SK-N-SH treated with all-trans-retinoic acid at 6 μM for 48 hours (cell line): Measurements from ENCODE around the gene STRAP.

Experiments
- ATAC-seq: fragments of 200-7000 bp; cut with Tn5 transposase; 3 replicates; pipeline ENCODE4 v1.9.1; 2020; ENCODE audit warnings: mild to moderate bottlenecking, moderate library complexity
- ARNTL ChIP-seq: fragments of 450-650 bp; formaldehyde crosslinking; IDR thresholded peaks from 2 replicates; pipeline ENCODE4 v1.5.0; 2020; ENCODE audit warnings: low read depth, mild to moderate bottlenecking, moderate library complexity, borderline replicate concordance
- CSDC2 ChIP-seq: fragments of 250-450 bp; sonication (Bioruptor Pico); IDR thresholded peaks from 2 replicates; pipeline ENCODE4 v1.5.0; 2020; ENCODE audit warnings: mild to moderate bottlenecking, moderate library complexity
- ESRRG ChIP-seq: fragments of 250-450 bp; sonication (Bioruptor Pico); IDR thresholded peaks from 2 replicates; pipeline ENCODE4 v1.6.1; 2021; ENCODE audit warnings: mild to moderate bottlenecking
- ISL1 ChIP-seq: fragments of 250-450 bp; sonication (Bioruptor Pico); IDR thresholded peaks from 2 replicates; pipeline ENCODE4 v2.1.2; 2022; ENCODE audit warnings: mild to moderate bottlenecking, moderate library complexity
- OSR1 ChIP-seq: fragments of 250-450 bp; sonication (Bioruptor Pico); IDR thresholded peaks from 2 replicates; pipeline ENCODE4 v1.8.0; 2022; ENCODE audit warnings: moderate library complexity, mild to moderate bottlenecking, inconsistent platforms
- SNAI2 ChIP-seq: fragments of 250-450 bp; sonication (Bioruptor Pico); IDR thresholded peaks from 2 replicates; pipeline ENCODE4 v1.5.0; 2020; ENCODE audit warnings: mild to moderate bottlenecking, moderate library complexity
- TCF4 ChIP-seq: fragments of 250-450 bp; sonication (Bioruptor Pico); IDR thresholded peaks from 2 replicates; pipeline ENCODE4 v1.8.0; 2021; ENCODE audit warnings: mild to moderate bottlenecking, moderate library complexity, borderline replicate concordance
- ZC3H10 ChIP-seq: fragments of 250-450 bp; sonication (Bioruptor Pico); IDR thresholded peaks from 2 replicates; pipeline ENCODE4 v1.5.1; 2021; ENCODE audit warnings: mild to moderate bottlenecking, moderate library complexity
- ZNF565 ChIP-seq: fragments of 450-650 bp; formaldehyde crosslinking; conservative IDR thresholded peaks from 2 replicates; pipeline ENCODE4 v1.5.0; 2020; ENCODE audit warnings: low read depth, mild to moderate bottlenecking, moderate library complexity
- TF ChIP-seq, protein P1 (sequence below): fragments of 250-450 bp; sonication (Bioruptor Pico); IDR thresholded peaks from 2 replicates; pipeline ENCODE4 v1.5.1; 2020; ENCODE audit warnings: low read depth, mild to moderate bottlenecking, moderate library complexity
- TF ChIP-seq, protein P2 (sequence below): fragments of 250-450 bp; sonication (Bioruptor Pico); IDR thresholded peaks from 2 replicates; pipeline ENCODE4 v1.8.0; 2020; ENCODE audit warnings: mild to moderate bottlenecking, moderate library complexity, borderline replicate concordance
- TF ChIP-seq, protein P3 (sequence below): fragments of 250-450 bp; sonication (Bioruptor Pico); IDR thresholded peaks from 2 replicates; pipeline ENCODE4 v1.5.1; 2021; ENCODE audit warnings: mild to moderate bottlenecking, moderate library complexity
- TF ChIP-seq, protein P4 (sequence below): fragments of 250-450 bp; sonication (Bioruptor Pico); IDR thresholded peaks from 2 replicates; pipeline ENCODE4 v1.5.0; 2020; ENCODE audit warnings: mild to moderate bottlenecking, moderate library complexity

The STRAP gene

DNA sequence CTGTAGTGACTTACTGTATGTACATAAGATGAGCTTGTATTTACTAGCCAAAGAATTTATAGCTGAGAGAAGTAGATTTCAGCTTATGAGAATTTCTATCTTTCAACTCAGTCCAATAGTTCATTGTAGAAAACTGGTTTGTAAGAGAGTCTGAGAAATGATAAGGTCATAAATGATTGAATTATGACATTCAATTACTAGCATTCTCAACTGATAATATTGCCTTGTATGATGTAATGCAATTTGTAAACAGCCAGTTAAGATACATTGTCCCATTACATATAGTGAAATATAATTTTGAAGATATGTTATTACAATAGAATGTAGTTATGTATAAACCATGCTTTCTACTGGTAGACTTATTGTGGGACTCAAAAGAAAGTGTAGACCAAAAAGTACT is 42.5 kb upstream of the STRAP start:
- TF ChIP-seq, protein P1, sequence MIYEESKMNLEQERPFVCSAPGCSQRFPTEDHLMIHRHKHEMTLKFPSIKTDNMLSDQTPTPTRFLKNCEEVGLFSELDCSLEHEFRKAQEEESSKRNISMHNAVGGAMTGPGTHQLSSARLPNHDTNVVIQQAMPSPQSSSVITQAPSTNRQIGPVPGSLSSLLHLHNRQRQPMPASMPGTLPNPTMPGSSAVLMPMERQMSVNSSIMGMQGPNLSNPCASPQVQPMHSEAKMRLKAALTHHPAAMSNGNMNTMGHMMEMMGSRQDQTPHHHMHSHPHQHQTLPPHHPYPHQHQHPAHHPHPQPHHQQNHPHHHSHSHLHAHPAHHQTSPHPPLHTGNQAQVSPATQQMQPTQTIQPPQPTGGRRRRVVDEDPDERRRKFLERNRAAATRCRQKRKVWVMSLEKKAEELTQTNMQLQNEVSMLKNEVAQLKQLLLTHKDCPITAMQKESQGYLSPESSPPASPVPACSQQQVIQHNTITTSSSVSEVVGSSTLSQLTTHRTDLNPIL, result peak; percentile 70; the same call in 1 of the 2 replicates
- TF ChIP-seq ARNTL, result no peak
- TF ChIP-seq ESRRG, result no peak
- no peak for TF ChIP-seq OSR1 (CRISPR knock-in tag)
- TF ChIP-seq ISL1, result peak; percentile 78
- TF ChIP-seq CSDC2 (CRISPR knock-in tag), result no peak

DNA sequence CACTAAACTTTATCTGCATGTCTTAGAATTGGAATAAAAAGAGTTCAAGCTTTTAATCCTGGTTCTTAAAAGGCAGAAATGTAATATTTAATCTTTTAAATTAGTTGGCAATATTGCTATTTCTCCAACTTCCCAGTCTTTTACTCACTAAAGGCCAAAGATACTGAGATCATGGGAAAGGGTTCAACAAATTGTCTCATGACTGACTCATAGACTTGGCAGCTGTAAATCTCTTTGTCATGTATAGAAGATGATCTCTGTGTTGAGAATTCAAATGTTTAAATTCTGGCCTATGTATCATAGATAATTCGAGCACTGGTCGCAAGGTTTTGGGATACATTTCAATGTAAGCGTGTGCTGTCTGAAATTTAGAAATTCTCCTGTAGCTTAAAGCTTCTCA is 40.1 kb upstream of the STRAP start:
- TF ChIP-seq ISL1 (peak; percentile 51; the same call in 1 of the 2 replicates), TCF4 (no peak)
- TF ChIP-seq, protein P1, result peak; percentile 50; the same call in 1 of the 2 replicates
- peak; percentile 50; the same call in 1 of the 3 replicates for ATAC-seq

More for the DNA sequence above, 42.5 kb upstream of the STRAP start:
- no peak for ATAC-seq

DNA sequence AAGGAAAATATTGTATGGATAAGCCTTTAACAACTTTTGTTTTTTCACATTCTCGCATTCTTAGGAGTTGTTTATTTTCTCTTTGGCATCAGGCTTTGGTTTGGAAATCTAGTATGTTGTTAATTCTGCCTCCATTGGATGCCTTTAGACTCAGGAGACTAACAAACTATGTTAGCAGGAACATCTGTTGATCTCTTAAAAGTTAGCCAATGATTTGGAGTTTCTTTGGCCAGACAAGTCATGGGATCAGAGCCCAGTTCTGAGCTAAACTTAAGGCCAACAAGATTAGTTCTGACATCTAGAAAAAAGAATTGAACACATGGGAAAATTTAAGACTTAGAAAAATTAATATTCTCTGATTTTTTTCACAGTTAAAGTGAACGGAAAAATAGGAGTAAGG is 35.3 kb upstream of the STRAP start:
- TF ChIP-seq ZNF565 (CRISPR knock-in tag), result no peak
- TF ChIP-seq, protein P2, sequence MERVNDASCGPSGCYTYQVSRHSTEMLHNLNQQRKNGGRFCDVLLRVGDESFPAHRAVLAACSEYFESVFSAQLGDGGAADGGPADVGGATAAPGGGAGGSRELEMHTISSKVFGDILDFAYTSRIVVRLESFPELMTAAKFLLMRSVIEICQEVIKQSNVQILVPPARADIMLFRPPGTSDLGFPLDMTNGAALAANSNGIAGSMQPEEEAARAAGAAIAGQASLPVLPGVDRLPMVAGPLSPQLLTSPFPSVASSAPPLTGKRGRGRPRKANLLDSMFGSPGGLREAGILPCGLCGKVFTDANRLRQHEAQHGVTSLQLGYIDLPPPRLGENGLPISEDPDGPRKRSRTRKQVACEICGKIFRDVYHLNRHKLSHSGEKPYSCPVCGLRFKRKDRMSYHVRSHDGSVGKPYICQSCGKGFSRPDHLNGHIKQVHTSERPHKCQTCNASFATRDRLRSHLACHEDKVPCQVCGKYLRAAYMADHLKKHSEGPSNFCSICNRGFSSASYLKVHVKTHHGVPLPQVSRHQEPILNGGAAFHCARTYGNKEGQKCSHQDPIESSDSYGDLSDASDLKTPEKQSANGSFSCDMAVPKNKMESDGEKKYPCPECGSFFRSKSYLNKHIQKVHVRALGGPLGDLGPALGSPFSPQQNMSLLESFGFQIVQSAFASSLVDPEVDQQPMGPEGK (CRISPR knock-in tag), result no peak
- peak; percentile 80 for ATAC-seq

DNA sequence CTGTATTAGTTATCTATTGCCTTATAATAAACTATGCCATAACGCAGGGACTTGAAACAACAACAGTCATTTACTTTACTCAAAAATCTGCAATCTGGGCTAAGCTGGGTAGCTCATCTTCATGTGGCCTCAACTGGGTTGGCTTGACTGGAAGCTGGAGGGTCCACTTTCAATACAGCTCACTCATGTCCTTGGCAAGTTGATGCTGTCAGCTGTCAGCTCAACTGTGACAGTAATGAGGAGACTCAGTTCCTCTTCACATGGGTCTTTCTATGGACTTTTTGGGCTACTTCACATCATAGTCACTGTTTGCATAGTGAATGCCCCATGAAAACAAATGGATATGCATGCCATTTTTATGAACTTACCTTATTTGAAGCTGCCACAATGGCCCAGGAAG is 33.6 kb upstream of the STRAP start:
- no peak for TF ChIP-seq ARNTL
- TF ChIP-seq, protein P3, sequence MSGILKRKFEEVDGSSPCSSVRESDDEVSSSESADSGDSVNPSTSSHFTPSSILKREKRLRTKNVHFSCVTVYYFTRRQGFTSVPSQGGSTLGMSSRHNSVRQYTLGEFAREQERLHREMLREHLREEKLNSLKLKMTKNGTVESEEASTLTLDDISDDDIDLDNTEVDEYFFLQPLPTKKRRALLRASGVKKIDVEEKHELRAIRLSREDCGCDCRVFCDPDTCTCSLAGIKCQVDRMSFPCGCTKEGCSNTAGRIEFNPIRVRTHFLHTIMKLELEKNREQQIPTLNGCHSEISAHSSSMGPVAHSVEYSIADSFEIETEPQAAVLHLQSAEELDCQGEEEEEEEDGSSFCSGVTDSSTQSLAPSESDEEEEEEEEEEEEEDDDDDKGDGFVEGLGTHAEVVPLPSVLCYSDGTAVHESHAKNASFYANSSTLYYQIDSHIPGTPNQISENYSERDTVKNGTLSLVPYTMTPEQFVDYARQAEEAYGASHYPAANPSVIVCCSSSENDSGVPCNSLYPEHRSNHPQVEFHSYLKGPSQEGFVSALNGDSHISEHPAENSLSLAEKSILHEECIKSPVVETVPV (CRISPR knock-in tag), result no peak
- no peak for TF ChIP-seq OSR1 (CRISPR knock-in tag)
- no peak for TF ChIP-seq ESRRG
- TF ChIP-seq, protein P1, result no peak
- TF ChIP-seq CSDC2 (CRISPR knock-in tag), result no peak
- no peak for TF ChIP-seq ZNF565 (CRISPR knock-in tag)
- TF ChIP-seq ZC3H10 (CRISPR knock-in tag), result no peak
- TF ChIP-seq ISL1, result no peak
- TF ChIP-seq, protein P4, sequence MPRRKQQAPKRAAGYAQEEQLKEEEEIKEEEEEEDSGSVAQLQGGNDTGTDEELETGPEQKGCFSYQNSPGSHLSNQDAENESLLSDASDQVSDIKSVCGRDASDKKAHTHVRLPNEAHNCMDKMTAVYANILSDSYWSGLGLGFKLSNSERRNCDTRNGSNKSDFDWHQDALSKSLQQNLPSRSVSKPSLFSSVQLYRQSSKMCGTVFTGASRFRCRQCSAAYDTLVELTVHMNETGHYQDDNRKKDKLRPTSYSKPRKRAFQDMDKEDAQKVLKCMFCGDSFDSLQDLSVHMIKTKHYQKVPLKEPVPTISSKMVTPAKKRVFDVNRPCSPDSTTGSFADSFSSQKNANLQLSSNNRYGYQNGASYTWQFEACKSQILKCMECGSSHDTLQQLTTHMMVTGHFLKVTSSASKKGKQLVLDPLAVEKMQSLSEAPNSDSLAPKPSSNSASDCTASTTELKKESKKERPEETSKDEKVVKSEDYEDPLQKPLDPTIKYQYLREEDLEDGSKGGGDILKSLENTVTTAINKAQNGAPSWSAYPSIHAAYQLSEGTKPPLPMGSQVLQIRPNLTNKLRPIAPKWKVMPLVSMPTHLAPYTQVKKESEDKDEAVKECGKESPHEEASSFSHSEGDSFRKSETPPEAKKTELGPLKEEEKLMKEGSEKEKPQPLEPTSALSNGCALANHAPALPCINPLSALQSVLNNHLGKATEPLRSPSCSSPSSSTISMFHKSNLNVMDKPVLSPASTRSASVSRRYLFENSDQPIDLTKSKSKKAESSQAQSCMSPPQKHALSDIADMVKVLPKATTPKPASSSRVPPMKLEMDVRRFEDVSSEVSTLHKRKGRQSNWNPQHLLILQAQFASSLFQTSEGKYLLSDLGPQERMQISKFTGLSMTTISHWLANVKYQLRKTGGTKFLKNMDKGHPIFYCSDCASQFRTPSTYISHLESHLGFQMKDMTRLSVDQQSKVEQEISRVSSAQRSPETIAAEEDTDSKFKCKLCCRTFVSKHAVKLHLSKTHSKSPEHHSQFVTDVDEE (CRISPR knock-in tag), result no peak
- ATAC-seq, result no peak

DNA sequence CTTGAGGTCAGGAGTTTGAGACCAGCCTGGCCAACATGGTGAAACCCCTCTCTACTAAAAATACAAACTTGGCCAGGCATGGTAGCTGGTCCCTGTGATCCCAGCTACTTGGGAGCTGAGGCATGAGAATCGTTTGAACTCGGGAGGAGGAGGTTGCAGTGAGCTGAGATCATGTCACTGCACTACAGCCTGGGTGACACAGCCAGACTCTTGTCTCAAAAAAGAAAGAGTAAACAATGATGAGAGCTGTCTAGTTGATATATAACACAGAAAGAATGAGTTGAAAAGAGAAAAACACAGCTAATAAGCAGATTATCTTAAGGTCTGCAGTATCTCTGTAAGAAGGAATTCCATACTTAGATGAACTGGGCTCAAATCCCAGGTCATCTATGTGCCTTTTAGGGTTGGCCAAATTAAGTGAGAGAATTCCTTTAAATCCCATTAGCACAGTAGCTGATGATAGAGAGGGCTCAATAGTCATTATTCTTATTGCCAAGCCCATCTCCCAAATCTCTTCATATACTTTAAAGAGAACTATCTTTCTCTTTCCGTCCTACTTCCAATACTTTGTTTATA is 31.1 kb upstream of the STRAP start:
- TF ChIP-seq SNAI2 (CRISPR knock-in tag), result no peak
- 0 out of 2 replicates have a peak, but pooled peaks have one; percentile 22 for TF ChIP-seq ISL1

More for the DNA sequence above, 31.1 kb upstream of the STRAP start:
- no peak for ATAC-seq
